ENCODE results near the gene RNF31.

DNA sequence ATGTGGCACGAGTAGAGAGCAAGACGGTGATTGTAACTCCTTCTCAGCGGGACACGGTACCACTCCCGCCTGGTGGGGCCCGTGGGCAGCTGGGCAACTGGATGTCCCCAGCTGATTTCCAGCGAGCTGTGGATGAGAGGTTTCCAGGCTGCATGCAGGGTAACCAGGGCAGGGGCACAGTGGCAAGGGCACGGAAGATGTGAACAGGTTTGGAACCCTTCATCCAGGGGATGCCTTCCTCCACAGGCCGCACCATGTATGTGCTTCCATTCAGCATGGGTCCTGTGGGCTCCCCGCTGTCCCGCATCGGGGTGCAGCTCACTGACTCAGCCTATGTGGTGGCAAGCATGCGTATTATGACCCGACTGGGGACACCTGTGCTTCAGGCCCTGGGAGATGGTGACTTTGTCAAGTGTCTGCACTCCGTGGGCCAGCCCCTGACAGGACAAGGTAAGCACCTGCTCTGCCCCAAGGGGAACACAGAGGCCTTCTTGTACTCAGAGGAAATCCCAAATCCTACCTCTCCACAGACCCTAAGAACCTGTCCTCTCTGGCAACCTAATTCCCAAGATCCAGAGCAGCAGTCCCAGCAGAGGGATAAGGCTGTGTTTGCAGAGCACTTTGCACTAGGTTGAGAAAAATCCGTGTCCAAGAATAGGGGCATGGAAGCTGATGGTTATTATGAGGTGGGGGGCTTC is 48.9 kb upstream of the RNF31 start:
- TF ChIP-seq, protein P1, sequence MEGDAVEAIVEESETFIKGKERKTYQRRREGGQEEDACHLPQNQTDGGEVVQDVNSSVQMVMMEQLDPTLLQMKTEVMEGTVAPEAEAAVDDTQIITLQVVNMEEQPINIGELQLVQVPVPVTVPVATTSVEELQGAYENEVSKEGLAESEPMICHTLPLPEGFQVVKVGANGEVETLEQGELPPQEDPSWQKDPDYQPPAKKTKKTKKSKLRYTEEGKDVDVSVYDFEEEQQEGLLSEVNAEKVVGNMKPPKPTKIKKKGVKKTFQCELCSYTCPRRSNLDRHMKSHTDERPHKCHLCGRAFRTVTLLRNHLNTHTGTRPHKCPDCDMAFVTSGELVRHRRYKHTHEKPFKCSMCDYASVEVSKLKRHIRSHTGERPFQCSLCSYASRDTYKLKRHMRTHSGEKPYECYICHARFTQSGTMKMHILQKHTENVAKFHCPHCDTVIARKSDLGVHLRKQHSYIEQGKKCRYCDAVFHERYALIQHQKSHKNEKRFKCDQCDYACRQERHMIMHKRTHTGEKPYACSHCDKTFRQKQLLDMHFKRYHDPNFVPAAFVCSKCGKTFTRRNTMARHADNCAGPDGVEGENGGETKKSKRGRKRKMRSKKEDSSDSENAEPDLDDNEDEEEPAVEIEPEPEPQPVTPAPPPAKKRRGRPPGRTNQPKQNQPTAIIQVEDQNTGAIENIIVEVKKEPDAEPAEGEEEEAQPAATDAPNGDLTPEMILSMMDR (IDR thresholded peaks at IDR 0.05), result no peak
- TF ChIP-seq POLR2AphosphoS5 (IDR thresholded peaks at IDR 0.05) (no peak), POLR2A (IDR thresholded peaks at IDR 0.05) (no peak)
